OCI-LY3 (cell line): ENCODE data around the gene IFNLR1.

ENCODE experiments used
- H2AFZ ChIP-seq: fragments of 200-600, 300-600 bp; shearing (Covaris generic); 2 replicates; pipeline ENCODE4 v1.6.0; 2014; ENCODE audit warnings: antibody characterized with exemption, low read depth, low read length
- H3K27ac ChIP-seq: fragments of 200-600, 300-600 bp; sonication (generic); 2 replicates; pipeline ENCODE4 v1.5.1; 2014; ENCODE audit warnings: mild to moderate bottlenecking, low read length, moderate library complexity, mixed read lengths
- H3K27me3 ChIP-seq: fragments of 200-600, 300-600 bp; sonication (generic); 2 replicates; pipeline ENCODE4 v1.6.1; 2014; ENCODE audit warnings: low read depth, low read length, mixed read lengths
- H3K36me3 ChIP-seq: fragments of 200-600, 300-600 bp; sonication (generic); replicated peaks from 2 replicates; pipeline ENCODE3; 2014; ENCODE audit warnings: low read depth, low read length, mixed read lengths
- H3K4me1 ChIP-seq: fragments of 300-600, 200-600 bp; sonication (generic); 2 replicates; pipeline ENCODE4 v1.6.1; 2014; ENCODE audit warnings: low read length, mixed read lengths
- H3K4me2 ChIP-seq: fragments of 200-600, 300-600 bp; sonication (generic); 2 replicates; pipeline ENCODE4 v1.6.1; 2014; ENCODE audit warnings: low read length, mixed read lengths
- H3K4me3 ChIP-seq: fragments of 300-600, 200-600 bp; sonication (generic); 2 replicates; pipeline ENCODE4 v1.5.1; 2014; ENCODE audit warnings: antibody characterized with exemption, mild to moderate bottlenecking, low read length, moderate library complexity
- H3K79me2 ChIP-seq: fragments of 300-600, 200-600 bp; shearing (Covaris generic); 2 replicates; pipeline ENCODE4 v1.6.1; 2014; ENCODE audit warnings: mild to moderate bottlenecking, low read length, mixed read lengths
- H3K9ac ChIP-seq: fragments of 300-600, 200-600 bp; shearing (Covaris generic); 2 replicates; pipeline ENCODE4 v1.6.0; 2014; ENCODE audit warnings: mild to moderate bottlenecking, low read length, moderate library complexity
- H3K9me3 ChIP-seq: fragments of 200-600, 300-600 bp; shearing (Covaris generic); 2 replicates; pipeline ENCODE4 v1.6.1; 2014; ENCODE audit warnings: low read length, mixed read lengths; ENCODE audit not compliant: insufficient read depth
- H4K20me1 ChIP-seq: fragments of 200-600, 300-600 bp; sonication (generic); 2 replicates; pipeline ENCODE4 v1.6.1; 2016; ENCODE audit warnings: low read length, mixed read lengths; ENCODE audit not compliant: insufficient read depth
- EZH2phosphoT487 ChIP-seq: fragments of 200-600 bp; shearing (Covaris generic); IDR thresholded peaks from 2 replicates; pipeline ENCODE4 v1.6.1; 2018; ENCODE audit warnings: antibody characterized with exemption, mixed run types, low read depth
- TF ChIP-seq, protein P1 (sequence below): fragments of 200-600, 300-600 bp; sonication (generic); IDR thresholded peaks from 2 replicates; pipeline ENCODE4 v1.5.1; 2014; ENCODE audit warnings: antibody characterized with exemption, low read length, low read depth

Gene IFNLR1

DNA sequence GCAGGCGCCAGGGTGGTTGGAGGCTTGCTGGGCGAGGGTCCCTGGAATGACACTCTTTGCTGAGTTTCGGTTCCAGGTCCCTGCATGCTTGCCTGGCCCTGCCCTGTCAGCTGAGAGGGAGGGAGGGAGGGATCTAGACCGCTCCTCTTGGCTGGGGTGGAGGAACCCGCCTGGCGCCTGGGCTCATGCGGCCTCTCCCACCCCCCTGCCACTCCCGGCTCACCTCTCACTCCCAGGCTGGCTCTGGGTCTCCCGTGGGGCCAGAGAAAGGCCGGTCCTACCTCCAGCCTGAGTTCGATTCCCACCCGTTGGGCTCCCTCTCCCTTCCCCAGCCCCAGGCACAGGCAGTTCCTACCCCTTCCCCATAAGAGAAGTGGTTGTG, 19.0 kb upstream of the IFNLR1 start:
- Histone ChIP-seq H3K9me3 (no peaks in the 10 kb centered on the region), H3K9ac (no peak overlapping the region), H3K4me1 (peaks cover 24% of the 10 kb centered on the region), H4K20me1 (no peaks in the 10 kb centered on the region), H2AFZ (no peak overlapping the region), H3K27ac (no peak overlapping the region), H3K27me3 (no peaks in the 10 kb centered on the region), H3K4me3 (no peak overlapping the region), H3K4me2 (no peak overlapping the region), H3K36me3 (peaks cover 13% of the 10 kb centered on the region), H3K79me2 (peaks cover under 1% of the 10 kb centered on the region)
- TF ChIP-seq EZH2phosphoT487 = no peak
- TF ChIP-seq, protein P1, sequence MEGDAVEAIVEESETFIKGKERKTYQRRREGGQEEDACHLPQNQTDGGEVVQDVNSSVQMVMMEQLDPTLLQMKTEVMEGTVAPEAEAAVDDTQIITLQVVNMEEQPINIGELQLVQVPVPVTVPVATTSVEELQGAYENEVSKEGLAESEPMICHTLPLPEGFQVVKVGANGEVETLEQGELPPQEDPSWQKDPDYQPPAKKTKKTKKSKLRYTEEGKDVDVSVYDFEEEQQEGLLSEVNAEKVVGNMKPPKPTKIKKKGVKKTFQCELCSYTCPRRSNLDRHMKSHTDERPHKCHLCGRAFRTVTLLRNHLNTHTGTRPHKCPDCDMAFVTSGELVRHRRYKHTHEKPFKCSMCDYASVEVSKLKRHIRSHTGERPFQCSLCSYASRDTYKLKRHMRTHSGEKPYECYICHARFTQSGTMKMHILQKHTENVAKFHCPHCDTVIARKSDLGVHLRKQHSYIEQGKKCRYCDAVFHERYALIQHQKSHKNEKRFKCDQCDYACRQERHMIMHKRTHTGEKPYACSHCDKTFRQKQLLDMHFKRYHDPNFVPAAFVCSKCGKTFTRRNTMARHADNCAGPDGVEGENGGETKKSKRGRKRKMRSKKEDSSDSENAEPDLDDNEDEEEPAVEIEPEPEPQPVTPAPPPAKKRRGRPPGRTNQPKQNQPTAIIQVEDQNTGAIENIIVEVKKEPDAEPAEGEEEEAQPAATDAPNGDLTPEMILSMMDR = no peak

DNA sequence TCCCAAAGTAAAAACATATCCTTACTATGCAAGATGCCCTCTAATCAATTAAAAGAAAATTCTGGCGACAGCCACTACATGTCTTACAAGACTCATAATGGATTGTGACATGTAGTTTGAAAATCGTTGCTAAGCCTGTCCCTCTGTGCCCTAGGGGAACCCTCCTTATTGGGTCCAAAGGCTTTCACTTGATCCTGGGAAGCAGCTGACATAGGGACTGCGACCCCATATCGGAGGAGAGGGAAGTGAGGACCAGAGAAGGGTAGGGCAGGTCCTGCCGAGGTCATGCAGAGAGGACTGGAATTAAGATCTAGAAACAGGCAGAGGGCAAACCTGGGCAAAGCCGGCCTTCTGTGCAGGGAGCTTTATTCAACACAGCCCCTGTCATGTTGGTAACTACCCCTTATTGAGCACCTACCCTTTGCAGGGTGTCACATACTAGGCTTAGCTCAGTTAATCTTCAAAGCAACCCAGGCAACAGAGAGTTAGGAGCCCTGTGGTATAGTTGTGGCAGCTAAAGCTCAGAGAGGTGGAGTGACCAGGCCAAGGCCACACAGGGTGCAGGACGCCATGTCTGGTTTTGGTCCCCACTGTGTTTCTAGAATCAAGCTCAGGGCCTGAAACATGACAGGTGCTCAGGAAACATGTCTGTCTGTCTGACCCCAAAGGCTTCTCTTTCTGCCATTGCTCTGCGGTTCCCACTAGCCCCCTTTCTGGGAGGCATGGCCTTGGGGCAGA, 18.4 kb upstream of the IFNLR1 start:
- no peaks in the 10 kb centered on the region for H4K20me1 ChIP-seq
- H3K9me3 ChIP-seq = no peaks in the 10 kb centered on the region
- H3K4me1 ChIP-seq = peaks cover 29% of the 10 kb centered on the region
- H3K27me3 ChIP-seq = no peaks in the 10 kb centered on the region
- H2AFZ ChIP-seq = no peak overlapping the region
- H3K4me3 ChIP-seq = no peak overlapping the region
- H3K27ac ChIP-seq = no peak overlapping the region
- H3K9ac ChIP-seq = no peak overlapping the region
- peaks cover 10% of the 10 kb centered on the region for H3K36me3 ChIP-seq
- TF ChIP-seq, protein P1 = no peak
- no peak for TF ChIP-seq EZH2phosphoT487
- no peak overlapping the region for H3K4me2 ChIP-seq
- H3K79me2 ChIP-seq = peaks cover 6% of the 10 kb centered on the region

DNA sequence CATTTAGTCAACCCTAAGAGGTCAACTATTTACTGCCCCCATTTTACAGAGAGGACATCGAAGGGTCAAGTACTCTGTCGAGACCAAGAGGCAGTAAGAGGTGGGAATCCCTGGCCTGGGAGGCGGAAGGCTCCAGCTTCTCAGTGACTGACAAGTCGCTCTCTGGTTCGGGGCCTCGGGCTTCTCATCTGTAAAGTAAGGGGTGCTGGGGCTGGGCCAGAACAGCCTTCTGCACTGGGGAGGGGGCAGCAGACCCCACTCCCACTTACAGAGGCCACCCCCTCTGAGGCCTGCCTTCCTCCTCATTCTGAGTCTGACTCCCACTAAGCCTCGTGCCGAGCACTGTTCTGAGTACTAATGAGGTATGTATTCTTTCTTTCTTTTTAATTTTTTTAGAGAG, 17.0 kb upstream of the IFNLR1 start:
- peaks cover 5% of the 10 kb centered on the region for H3K36me3 ChIP-seq
- H2AFZ ChIP-seq = no peak overlapping the region

DNA sequence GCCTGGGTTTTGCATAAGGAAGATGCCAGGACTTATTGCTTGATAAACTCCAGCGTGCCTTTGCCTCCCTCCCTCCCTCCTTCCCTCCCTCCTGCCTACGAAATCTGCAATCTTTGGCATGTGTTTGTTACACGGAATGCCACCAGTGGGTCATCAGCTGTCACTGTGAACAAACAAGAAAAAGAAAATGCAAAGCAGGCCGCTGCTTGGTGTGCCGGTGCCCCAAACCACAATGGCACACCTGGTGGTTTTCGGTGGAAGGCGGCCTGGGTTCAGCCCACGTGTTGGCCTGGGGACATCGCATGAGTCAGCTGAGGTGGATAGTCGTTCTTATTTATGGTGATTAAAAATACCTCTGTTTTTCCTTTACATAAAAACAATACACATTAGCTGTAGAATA, 16.3 kb upstream of the IFNLR1 start:
- Histone ChIP-seq H3K4me3 (no peak overlapping the region), H3K9me3 (no peaks in the 10 kb centered on the region), H3K79me2 (peaks cover 9% of the 10 kb centered on the region), H2AFZ (no peak overlapping the region), H3K4me1 (peaks cover 44% of the 10 kb centered on the region), H4K20me1 (no peaks in the 10 kb centered on the region), H3K4me2 (no peak overlapping the region), H3K27ac (no peak overlapping the region), H3K36me3 (peaks cover 5% of the 10 kb centered on the region), H3K27me3 (no peaks in the 10 kb centered on the region), H3K9ac (no peak overlapping the region)
- TF ChIP-seq, protein P1 = no peak
- no peak for TF ChIP-seq EZH2phosphoT487

More for the DNA sequence above, 17.0 kb upstream of the IFNLR1 start:
- Histone ChIP-seq H3K4me3 (no peak overlapping the region), H3K4me2 (no peak overlapping the region), H3K27me3 (no peaks in the 10 kb centered on the region), H3K4me1 (peaks cover 37% of the 10 kb centered on the region), H3K27ac (no peak overlapping the region), H3K9me3 (no peaks in the 10 kb centered on the region), H3K79me2 (peaks cover 9% of the 10 kb centered on the region), H4K20me1 (no peaks in the 10 kb centered on the region), H3K9ac (no peak overlapping the region)
- no peak for TF ChIP-seq EZH2phosphoT487
- TF ChIP-seq, protein P1 = no peak
